ENCODE results near the gene ABLIM3. TPM values are rescaled to one million over a fixed set of nuclear protein-coding genes. Genes with fewer than 3 reads are reported as not detected.

ABLIM3 gene
- total RNA-seq, 2 donors from 2014 or later: 0.14 to 0.19 TPM

GRCh38 chr5:149257131-149257530 lies 115.8 kb downstream of the ABLIM3 start:
- Mint-ChIP-seq H3K36me3 (ENCODE audit: insufficient read depth in 2 of 2) (no peaks in the 10 kb centered on the region), H3K4me1 (ENCODE audit: low read depth) (peaks cover 5% of the 10 kb centered on the region), H3K27me3 (ENCODE audit: low read depth) (no peaks in the 10 kb centered on the region), H3K4me3 (no peak overlapping the region), H3K27ac (no peak overlapping the region), H3K9me3 (peaks cover 0 to 2% of the 10 kb centered on the region in 2 donors)
- ATAC-seq (replicated peaks in 1 of 2) (no peak), DNase-seq (no peak)

DNA sequence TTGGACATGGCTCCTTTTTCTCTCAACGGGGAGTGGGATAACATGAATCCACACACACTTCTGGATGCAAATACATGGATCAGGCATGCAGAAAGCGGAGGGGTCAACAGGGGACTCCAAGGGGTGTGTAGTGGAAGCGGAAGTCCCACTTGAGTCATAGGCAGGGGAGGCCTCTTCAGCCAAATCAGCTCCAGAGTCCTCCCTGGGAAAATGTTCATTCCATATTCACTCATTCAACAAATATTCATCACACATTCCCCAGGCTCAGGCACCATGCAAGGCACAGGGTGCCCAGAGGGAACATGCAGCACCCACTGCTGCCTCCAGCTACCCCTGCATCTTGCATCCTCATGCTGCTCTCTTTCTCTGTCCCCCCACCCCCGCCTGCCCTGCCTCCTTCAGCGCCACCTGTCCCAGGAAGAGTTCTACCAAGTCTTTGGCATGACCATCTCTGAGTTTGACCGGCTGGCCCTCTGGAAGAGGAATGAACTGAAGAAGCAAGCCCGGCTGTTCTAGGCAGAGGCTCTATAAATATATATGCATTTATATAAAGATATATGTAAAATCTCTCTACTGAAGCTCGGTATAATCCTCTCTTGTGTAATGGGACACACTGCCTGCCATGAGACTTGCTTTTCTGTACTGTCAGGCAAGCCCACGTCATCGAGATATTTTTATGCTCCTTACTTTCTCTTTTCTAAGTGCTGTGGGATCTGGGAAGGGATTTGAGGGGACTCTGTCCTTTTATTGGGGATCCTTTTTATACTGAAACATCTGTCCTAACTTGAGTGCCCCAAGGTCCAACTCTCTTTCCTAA lies 116.8 kb downstream of the ABLIM3 start:
- DNase-seq: no peak
- Mint-ChIP-seq H3K9me3 (peaks cover 0 to 2% of the 10 kb centered on the region in 2 donors), H3K27ac (no peak overlapping the region), H3K27me3 (ENCODE audit: low read depth) (no peaks in the 10 kb centered on the region), H3K4me1 (ENCODE audit: low read depth) (peaks cover 10% of the 10 kb centered on the region), H3K4me3 (no peak overlapping the region), H3K36me3 (ENCODE audit: insufficient read depth in 2 of 2) (no peaks in the 10 kb centered on the region)
- no peak for ATAC-seq (replicated peaks in 1 of 2)

DNA sequence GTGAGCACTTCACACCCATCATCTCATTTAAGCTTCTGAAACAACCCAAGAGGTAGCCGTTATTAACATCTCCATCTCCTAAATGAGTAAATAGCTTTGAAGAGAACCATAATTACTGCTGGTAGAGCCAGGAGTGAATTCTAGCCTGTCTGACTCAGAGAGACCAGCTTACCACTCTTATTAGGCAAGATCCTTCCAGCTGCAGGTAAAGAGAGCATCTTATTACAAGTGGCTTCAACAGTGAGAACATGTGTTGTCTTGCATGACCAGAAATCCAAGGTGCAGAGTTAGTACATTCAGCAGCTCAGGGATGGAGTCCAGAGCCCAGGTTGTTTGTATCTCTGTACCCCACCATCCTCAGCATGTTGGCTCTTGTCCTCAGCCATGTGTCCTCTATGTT lies 119.5 kb downstream of the ABLIM3 start:
- no peak overlapping the region for H3K27ac Mint-ChIP-seq
- H3K9me3 Mint-ChIP-seq: no peaks in the 10 kb centered on the region
- ATAC-seq (replicated peaks in 1 of 2) (no peak), DNase-seq (no peak)
- no peaks in the 10 kb centered on the region for H3K27me3 Mint-ChIP-seq (ENCODE audit: low read depth)
- H3K36me3 Mint-ChIP-seq (ENCODE audit: insufficient read depth in 2 of 2): no peaks in the 10 kb centered on the region
- peaks cover 15% of the 10 kb centered on the region for H3K4me1 Mint-ChIP-seq (ENCODE audit: low read depth)
- no peak overlapping the region for H3K4me3 Mint-ChIP-seq

DNA sequence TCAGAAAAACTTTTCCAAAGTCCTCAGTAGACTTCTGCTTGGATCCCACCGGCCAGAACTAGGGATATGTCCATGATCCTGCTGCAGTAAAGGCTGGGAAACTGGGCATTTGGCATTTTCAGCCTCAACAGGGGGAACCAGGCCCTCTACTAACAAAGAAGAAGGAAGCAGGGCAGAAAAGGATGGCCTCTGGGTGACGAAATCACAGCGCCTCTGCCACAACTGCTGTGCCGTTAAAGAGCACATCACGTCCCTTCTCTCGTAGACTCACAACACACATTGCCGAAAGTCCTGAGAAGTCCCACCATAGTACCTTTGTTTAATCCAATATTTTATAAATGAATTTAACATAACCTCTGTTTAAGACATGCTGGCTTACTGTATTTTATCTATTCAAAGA lies 120.0 kb downstream of the ABLIM3 start:
- H3K36me3 Mint-ChIP-seq (ENCODE audit: insufficient read depth in 2 of 2): no peaks in the 10 kb centered on the region
- DNase-seq (no peak), ATAC-seq (replicated peaks in 1 of 2) (no peak)
- no peak overlapping the region for H3K27ac Mint-ChIP-seq
- no peaks in the 10 kb centered on the region for H3K27me3 Mint-ChIP-seq (ENCODE audit: low read depth)
- H3K9me3 Mint-ChIP-seq: no peaks in the 10 kb centered on the region
- H3K4me3 Mint-ChIP-seq: no peak overlapping the region
- peaks cover 15% of the 10 kb centered on the region for H3K4me1 Mint-ChIP-seq (ENCODE audit: low read depth)

DNA sequence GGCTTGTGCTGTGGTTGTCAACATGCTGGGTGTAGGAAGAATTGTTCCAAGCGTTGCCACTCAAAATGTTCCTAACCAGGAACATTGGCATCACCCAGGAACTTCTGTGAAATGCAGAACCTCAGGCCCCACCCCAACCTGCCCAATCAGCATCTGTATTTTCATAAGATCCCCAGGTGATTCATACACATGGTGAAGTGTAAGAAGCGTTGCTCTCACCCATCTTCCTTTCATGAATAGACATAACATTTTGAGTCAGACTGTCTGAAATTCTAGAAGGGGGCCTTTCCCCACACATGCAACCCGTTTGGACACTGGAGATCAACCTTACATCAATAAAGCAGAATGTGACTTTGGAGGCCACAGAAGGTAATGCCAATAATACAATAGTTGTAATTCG lies 121.0 kb downstream of the ABLIM3 start:
- no peaks in the 10 kb centered on the region for H3K9me3 Mint-ChIP-seq
- peak; percentile 43 to 48 for ATAC-seq (replicated peaks in 1 of 2)
- peaks cover 15% of the 10 kb centered on the region for H3K4me1 Mint-ChIP-seq (ENCODE audit: low read depth)
- H3K27ac Mint-ChIP-seq: no peak overlapping the region
- no peaks in the 10 kb centered on the region for H3K36me3 Mint-ChIP-seq (ENCODE audit: insufficient read depth in 2 of 2)
- no peaks in the 10 kb centered on the region for H3K27me3 Mint-ChIP-seq (ENCODE audit: low read depth)
- H3K4me3 Mint-ChIP-seq: no peak overlapping the region
- DNase-seq: no peak

- Mint-ChIP-seq H3K4me1 (ENCODE audit: low read depth) (peaks cover 15% of the 10 kb centered on the region), H3K9me3 (peaks cover 0 to 4% of the 10 kb centered on the region in 2 donors), H3K36me3 (ENCODE audit: insufficient read depth in 2 of 2) (peaks cover 0 to 5% of the 10 kb centered on the region in 2 donors), H3K27ac (no peak overlapping the region), H3K27me3 (ENCODE audit: low read depth) (no peaks in the 10 kb centered on the region), H3K4me3 (no peak overlapping the region)
- DNase-seq (peak; percentile 30 to 44), ATAC-seq (replicated peaks in 1 of 2) (peak; percentile 68 to 84)
Observed at GRCh38 chr5:149264439-149265067, 123.3 kb downstream of the ABLIM3 start.

- ATAC-seq (replicated peaks in 1 of 2): no peak
- no peaks in the 10 kb centered on the region for H3K27me3 Mint-ChIP-seq (ENCODE audit: low read depth)
- no peak overlapping the region for H3K4me3 Mint-ChIP-seq
- H3K9me3 Mint-ChIP-seq: peaks cover 0 to 4% of the 10 kb centered on the region in 2 donors
- peaks cover 15% of the 10 kb centered on the region for H3K4me1 Mint-ChIP-seq (ENCODE audit: low read depth)
- DNase-seq: no peak
- H3K36me3 Mint-ChIP-seq (ENCODE audit: insufficient read depth in 2 of 2): peaks cover 0 to 5% of the 10 kb centered on the region in 2 donors
- H3K27ac Mint-ChIP-seq: no peak overlapping the region
Observed at GRCh38 chr5:149265068-149265465, 123.8 kb downstream of the ABLIM3 start.

DNA sequence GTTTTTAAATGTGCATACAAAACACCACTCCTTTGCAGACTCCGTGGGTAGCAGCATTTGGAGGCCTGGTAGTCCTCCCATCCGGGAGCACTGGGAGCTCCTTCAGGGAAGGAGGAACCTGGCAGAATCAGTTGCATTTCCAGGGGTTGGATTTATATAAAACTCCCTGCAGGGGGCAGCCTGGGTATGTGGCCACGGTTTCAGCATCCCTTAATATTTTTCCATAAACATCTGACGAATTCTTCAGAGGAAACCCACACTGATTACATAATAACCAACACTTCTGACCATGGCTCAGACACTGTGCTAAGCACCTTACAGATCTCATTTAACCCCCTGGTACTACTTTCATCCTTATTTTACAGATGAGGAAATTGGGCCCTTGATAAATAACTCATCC lies 124.3 kb downstream of the ABLIM3 start:
- H3K27ac Mint-ChIP-seq: no peak overlapping the region
- H3K36me3 Mint-ChIP-seq (ENCODE audit: insufficient read depth in 2 of 2): peaks cover 0 to 5% of the 10 kb centered on the region in 2 donors
- peaks cover 15% of the 10 kb centered on the region for H3K4me1 Mint-ChIP-seq (ENCODE audit: low read depth)
- H3K9me3 Mint-ChIP-seq: peaks cover 0 to 4% of the 10 kb centered on the region in 2 donors
- no peaks in the 10 kb centered on the region for H3K27me3 Mint-ChIP-seq (ENCODE audit: low read depth)
- no peak overlapping the region for H3K4me3 Mint-ChIP-seq
- DNase-seq (no peak), ATAC-seq (replicated peaks in 1 of 2) (no peak)

DNA sequence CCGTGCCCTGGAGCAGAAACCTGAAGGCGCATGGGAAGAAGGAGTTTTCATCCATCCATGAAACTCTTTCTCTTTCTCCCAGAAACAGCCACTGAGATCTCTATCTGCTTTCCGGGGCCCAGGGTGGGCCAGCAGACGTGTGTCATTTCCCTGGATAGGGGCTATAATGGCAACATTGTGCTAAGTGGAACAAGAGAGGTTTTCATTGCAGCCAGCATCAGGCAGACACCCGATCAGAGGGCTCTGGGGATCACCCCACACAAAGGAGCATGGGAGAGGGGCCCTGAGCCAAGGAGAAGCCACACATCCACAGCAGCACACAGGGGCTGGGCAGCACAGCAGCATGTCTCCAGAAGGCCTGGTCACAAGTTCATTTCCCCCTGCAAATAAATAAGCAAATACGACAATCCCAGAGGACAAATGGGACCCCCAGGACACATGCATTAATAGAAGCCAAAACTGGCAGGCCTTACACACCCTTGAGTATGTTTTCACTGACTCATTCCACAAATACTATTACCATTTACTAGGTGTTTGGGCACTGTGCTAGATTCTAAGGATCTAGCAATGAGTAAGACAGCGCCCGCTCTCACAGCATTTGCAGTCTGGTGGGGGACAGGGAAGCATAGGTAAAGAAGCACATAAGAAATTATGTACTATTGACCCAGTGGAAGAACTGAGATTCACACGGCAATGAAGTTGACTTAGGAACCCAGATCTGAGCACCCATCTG lies 126.1 kb downstream of the ABLIM3 start:
- ATAC-seq (replicated peaks in 1 of 2): no peak
- Mint-ChIP-seq H3K4me3 (no peak overlapping the region), H3K4me1 (ENCODE audit: low read depth) (peaks cover 20% of the 10 kb centered on the region), H3K36me3 (ENCODE audit: insufficient read depth in 2 of 2) (peaks cover 0 to 5% of the 10 kb centered on the region in 2 donors), H3K27ac (no peak overlapping the region), H3K9me3 (peaks cover 0 to 4% of the 10 kb centered on the region in 2 donors), H3K27me3 (ENCODE audit: low read depth) (peaks cover 16% of the 10 kb centered on the region)
- no peak for DNase-seq

DNA sequence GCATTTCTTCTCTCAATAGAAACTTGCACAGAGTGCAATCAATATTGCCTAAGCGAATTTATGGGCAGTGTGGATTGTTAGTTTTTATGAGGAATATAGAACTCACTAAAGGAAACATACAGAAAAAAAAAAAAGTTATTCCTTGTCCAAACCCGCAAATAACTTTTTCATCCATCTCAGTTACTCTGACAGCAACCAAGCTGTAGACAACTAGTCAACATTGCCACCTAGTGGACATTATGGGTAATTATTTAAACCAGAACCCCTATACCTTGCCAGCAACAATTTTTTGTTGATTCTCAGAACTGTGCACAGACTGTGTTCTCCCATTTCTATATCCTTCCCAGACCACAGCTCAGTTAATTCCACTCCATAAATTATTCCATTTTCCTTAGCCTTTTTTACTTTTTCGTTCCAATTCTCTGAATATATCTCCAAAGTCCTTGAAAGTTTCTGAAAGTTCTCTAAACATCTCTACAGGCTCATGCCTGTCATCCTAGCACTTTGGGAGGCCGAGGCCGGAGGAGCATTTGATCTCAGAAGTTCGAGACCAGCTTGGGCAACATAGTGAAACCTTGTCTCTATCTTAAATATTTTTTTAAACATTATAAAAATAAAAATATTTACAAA lies 127.8 kb downstream of the ABLIM3 start:
- Mint-ChIP-seq H3K4me1 (ENCODE audit: low read depth) (peaks cover 19% of the 10 kb centered on the region), H3K4me3 (no peak overlapping the region), H3K36me3 (ENCODE audit: insufficient read depth in 2 of 2) (peaks cover 0 to 5% of the 10 kb centered on the region in 2 donors), H3K9me3 (peaks cover 0 to 4% of the 10 kb centered on the region in 2 donors), H3K27me3 (ENCODE audit: low read depth) (peaks cover 32% of the 10 kb centered on the region), H3K27ac (no peak overlapping the region)
- ATAC-seq (replicated peaks in 1 of 2) (peak; percentile 57 to 63), DNase-seq (no peak)

- Mint-ChIP-seq H3K4me3 (peak overlapping the region; percentile 76 to 84), H3K27me3 (ENCODE audit: low read depth) (peaks cover 42% of the 10 kb centered on the region), H3K36me3 (ENCODE audit: insufficient read depth in 2 of 2) (peaks cover 0 to 5% of the 10 kb centered on the region in 2 donors), H3K9me3 (peaks cover 0 to 4% of the 10 kb centered on the region in 2 donors), H3K4me1 (ENCODE audit: low read depth) (peaks cover 14% of the 10 kb centered on the region), H3K27ac (no peak overlapping the region)
- ATAC-seq (replicated peaks in 1 of 2): no peak
- DNase-seq: no peak
Observed at GRCh38 chr5:149271195-149271715, 130.0 kb downstream of the ABLIM3 start.

DNA sequence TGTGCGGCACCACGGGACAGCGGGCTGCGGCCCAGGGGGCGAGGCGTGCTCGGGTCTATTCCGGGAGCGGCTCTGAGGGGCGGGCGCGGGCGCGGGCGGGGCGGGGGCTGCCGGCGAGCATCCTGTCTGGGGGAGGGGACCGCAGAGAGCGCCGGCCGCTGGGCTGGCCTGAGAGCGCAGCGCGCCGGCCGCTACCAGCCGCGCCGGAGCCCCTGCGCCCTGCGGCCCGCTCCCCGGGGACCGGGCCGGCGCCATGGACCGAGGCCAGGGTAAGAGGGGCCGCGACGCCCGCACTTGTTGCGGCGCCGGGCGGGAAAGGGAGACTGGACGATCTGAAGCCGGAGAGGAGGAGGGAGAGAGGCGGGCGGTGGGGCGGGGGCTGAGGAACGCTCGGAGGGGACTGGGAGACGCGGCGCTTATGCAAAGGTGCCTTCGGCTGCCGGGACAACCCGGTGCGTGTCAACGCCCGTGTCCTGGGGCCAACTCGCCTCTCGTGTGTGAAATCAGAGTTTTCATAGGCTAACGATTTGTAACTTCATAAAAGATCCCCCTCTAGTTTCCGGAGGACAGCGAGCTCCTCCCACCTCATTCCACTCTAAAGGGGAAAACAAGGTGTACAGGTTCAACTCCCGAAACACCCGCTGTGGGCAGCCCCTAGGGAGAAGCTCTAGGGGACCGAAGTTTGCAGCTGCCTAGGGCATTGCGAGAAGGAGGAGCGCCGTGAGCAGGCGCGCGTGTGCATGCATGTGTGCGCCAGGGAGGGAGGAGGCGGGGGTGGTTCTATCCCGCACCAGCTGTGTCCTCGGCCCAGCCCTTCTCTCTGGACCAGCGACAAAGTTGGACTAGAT lies 130.6 kb downstream of the ABLIM3 start, which contains the start of gene AFAP1L1:
Gene AFAP1L1, plus strand, starts transcription at position 144 of the 848 bp plus-strand sequence. Its CDS starts 110 bp downstream, at position 254.
- H3K27ac Mint-ChIP-seq: no peak within 1 kb of the TSS
- H3K27me3 Mint-ChIP-seq (ENCODE audit: low read depth): peaks cover 47% of the 10 kb centered on the region
- peaks cover 14% of the 10 kb centered on the region for H3K4me1 Mint-ChIP-seq (ENCODE audit: low read depth)
- DNase-seq: peak; percentile 19 to 23
- peak; percentile 66 to 68 for ATAC-seq (replicated peaks in 1 of 2)
- H3K4me3 Mint-ChIP-seq: peak within 1 kb of the TSS; percentile 90 to 91
- H3K36me3 Mint-ChIP-seq (ENCODE audit: insufficient read depth in 2 of 2): peaks cover 0 to 5% of the 10 kb centered on the region in 2 donors
- peaks cover 0 to 4% of the 10 kb centered on the region in 2 donors for H3K9me3 Mint-ChIP-seq
